Tibial nerve (tissue), 3 donors: ENCODE data around the gene SEC16A.

Experiments used
- POLR2A ChIP-seq, 2 donors: fragments of 450-650 bp; IDR thresholded peaks; one replicate each; pipeline ENCODE4 v1.6.1; 2017; ENCODE audit warnings: antibody characterized with exemption in 2 of 2, mild to moderate bottlenecking in 2 of 2, moderate library complexity in 2 of 2
- TF ChIP-seq, protein P1 (sequence below), 5 experiments: fragments of 200-600 bp in 3 of 5; fragments of 450-650 bp in 2 of 5; sonication (generic) in 3 of 5; IDR thresholded peaks; one replicate each; pipeline ENCODE4 v1.5.1; 2016 to 2019; ENCODE audit warnings: antibody characterized with exemption in 5 of 5, mild to moderate bottlenecking in 3 of 5, moderate library complexity in 2 of 5

- TF ChIP-seq POLR2A (IDR thresholded peaks at IDR 0.05), result no peak
- TF ChIP-seq, protein P1, sequence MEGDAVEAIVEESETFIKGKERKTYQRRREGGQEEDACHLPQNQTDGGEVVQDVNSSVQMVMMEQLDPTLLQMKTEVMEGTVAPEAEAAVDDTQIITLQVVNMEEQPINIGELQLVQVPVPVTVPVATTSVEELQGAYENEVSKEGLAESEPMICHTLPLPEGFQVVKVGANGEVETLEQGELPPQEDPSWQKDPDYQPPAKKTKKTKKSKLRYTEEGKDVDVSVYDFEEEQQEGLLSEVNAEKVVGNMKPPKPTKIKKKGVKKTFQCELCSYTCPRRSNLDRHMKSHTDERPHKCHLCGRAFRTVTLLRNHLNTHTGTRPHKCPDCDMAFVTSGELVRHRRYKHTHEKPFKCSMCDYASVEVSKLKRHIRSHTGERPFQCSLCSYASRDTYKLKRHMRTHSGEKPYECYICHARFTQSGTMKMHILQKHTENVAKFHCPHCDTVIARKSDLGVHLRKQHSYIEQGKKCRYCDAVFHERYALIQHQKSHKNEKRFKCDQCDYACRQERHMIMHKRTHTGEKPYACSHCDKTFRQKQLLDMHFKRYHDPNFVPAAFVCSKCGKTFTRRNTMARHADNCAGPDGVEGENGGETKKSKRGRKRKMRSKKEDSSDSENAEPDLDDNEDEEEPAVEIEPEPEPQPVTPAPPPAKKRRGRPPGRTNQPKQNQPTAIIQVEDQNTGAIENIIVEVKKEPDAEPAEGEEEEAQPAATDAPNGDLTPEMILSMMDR (IDR thresholded peaks at IDR 0.05), result no peak
Measured at GRCh38 chr9:136459425-136459824, 23.4 kb downstream of the SEC16A start.
